ENCODE results near the gene LILRB5.
"Not testable (repeated sequence)": the region's sequence is repeated elsewhere in the genome, so short reads cannot be mapped to it uniquely, and the experiment has no call there.

GRCh38 chr19:54280025-54280424 is 23.0 kb upstream of the LILRB5 start:
- TF ChIP-seq, protein P1, sequence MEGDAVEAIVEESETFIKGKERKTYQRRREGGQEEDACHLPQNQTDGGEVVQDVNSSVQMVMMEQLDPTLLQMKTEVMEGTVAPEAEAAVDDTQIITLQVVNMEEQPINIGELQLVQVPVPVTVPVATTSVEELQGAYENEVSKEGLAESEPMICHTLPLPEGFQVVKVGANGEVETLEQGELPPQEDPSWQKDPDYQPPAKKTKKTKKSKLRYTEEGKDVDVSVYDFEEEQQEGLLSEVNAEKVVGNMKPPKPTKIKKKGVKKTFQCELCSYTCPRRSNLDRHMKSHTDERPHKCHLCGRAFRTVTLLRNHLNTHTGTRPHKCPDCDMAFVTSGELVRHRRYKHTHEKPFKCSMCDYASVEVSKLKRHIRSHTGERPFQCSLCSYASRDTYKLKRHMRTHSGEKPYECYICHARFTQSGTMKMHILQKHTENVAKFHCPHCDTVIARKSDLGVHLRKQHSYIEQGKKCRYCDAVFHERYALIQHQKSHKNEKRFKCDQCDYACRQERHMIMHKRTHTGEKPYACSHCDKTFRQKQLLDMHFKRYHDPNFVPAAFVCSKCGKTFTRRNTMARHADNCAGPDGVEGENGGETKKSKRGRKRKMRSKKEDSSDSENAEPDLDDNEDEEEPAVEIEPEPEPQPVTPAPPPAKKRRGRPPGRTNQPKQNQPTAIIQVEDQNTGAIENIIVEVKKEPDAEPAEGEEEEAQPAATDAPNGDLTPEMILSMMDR (IDR thresholded peaks at IDR 0.05), result not testable (repeated sequence)
- not testable (repeated sequence) for TF ChIP-seq POLR2A (IDR thresholded peaks at IDR 0.05)
